Dedifferentiated amniotic fluid mesenchymal stem cell (primary cell): ENCODE results near the gene GARIN5B.
"Not testable (repeated sequence)": the region's sequence is repeated elsewhere in the genome, so short reads cannot be mapped to it uniquely, and the experiment has no call there.

Experiments
- DNase-seq: peaks from one replicate; pipeline ENCODE4 v3.0.0-alpha.2; 2016; ENCODE audit errors: extremely low spot score

Gene GARIN5B

DNA sequence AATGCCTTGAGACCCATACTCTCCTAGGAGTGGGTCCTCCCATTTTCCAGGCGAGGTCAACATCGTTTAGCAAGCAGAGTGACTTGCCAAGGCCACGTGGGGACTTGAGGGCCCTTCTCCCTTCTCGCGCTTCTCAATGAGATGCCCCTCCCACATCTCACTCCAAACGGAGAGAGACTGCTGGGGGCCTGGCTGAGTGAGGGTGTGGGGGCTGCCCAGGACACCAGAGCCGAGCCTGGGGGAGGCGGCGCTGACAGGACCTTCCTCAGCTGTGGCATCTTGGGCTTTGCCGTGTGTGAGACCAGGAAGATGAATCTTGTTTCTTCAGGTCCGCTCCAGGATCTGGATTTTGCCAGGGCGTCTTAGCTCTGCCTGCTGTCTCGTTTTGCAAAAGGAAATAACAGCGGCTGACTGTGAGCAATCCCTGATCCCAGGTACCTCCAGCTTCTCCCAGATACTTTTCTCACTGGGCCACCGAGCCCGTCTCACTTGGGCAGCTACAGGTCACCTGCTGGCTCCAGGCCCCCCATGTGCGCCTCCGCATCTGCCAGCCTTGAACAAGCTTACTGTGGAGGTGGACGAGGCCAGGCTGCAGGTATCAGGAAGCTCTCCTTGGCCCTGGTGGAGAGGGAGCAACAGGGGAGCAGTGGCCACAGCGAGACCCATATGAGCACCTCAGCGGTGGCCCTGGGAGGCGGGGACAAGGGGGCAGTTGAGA lies 14.6 kb downstream of the GARIN5B start:
- DNase-seq, result no peak

DNA sequence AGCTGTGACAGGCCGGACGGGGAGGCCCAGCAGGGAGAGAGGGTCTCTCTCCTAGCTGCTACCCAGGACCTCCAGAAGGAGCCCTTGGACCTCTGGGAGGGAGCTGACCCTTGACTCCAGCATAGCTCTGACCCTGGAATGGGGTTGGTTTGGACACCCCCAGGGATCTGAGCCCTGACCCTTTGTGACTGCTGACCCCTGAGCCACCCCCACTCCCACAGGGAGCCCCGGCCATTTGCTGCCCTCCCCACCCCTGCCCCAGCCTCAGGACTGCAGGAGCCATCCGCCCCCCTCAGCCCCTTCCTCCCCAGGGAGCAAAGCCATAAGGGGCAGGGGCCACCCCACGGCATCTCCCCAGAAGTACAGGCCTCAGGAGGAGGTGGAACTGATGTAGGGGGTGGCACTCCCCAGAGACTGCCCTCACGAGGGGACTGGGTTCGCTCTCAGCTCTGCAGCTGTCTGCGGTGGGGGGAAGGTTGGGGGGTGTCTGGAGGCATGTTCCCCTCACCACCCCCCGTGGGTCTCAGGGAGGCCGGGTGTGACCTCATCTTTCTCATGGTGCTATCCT lies 15.5 kb downstream of the GARIN5B start:
- no peak for DNase-seq

DNA sequence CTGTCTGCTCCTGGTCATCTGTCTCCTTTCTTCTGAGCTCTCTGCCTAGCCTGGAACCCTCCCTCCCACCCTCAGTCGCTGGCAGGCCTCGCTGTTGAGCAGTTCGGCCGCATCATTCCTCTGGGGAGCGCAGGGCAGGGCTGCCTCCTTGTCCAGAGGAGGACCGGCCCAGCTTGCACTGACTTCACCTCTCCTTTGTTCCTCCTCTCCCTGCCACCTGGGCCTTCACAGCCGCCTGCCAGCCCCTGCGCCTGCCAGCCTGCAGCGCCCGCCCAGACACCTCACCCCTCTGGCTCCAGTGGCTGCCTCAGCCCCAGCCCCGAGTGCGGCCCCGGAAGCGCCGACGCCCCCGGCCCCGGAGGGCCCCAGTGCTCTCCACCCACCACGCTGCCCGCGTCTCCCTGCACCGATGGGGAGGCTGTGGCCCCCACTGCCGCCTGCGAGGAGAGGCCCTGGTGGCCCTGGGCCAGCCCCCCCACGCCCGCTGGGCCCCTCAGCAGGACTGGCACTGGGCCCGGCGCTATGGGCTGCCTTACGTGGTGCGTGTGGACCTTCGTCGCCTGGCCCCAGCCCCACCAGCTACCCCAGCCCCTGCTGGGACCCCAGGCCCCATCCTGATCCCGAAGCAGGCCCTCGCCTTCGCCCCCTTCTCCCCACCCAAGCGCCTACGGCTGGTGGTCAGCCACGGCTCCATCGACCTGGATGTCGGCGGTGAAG lies 16.2 kb downstream of the GARIN5B start:
- DNase-seq, result no peak

- no peak for DNase-seq
These were observed 17.0 kb downstream of the GARIN5B start for GRCh38 chr19:55345818-55346724.

DNA sequence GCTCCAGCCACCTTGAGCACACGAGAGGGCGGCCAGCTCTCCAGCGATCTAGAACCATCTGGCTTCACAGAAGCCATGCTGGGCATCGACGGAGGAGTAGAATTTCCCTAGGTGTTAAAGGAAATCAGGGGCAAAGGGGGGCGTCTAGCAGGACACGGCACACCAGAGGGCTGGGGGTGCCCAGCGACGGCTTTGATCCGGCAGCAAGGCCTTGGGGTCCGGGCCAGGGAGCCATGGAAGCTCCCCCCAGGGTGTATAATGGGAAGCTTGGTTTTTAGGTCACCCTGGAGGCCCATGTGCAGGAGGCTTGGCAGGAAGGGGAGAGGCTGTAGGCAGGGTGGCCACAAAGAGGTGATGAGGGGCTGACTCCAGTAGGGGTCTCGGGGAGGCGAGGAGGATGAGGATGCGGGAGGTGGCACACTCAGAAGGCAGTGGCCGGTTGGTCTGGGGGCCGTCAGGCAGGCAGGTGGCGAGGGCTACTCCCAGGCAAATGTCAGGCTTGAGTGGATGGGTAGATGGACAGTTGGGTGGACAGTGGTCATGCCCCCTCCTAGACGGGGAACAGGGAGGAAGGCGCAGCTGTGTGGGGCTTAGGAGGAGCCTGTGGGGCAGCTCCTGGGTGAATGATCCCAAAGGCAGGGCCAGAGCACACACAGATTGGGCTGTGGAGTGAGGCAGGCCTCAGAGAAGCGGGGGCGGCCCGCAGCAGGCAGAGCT lies 17.8 kb downstream of the GARIN5B start:
- no peak for DNase-seq

GRCh38 chr19:55344444-55344843 lies 18.6 kb downstream of the GARIN5B start:
- DNase-seq, result no peak

GRCh38 chr19:55341595-55342531 lies 21.2 kb downstream of the GARIN5B start:
- DNase-seq, result no peak

DNA sequence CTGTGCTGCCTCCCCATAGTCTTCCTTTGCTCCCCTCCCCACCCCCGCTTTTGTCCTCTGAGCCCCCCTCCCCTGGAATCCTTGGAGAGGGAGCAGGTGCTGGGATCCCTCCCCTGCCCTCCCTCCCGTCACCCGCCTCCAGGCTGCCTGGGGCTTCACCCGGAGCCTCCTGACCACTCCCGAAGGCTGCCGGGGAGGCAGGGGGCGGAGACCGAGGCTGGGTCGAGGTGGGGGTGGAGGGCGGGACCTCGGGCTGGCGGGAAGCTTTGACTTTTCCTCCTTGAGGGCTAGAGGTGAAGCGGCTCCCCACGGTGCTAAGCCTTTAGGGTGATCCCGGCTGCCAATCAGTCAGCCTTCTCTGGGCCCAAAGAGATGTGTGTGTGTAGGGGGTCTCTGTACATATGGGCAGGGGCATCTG lies 21.9 kb downstream of the GARIN5B start:
- no peak for DNase-seq

- no peak for DNase-seq
These were observed 22.3 kb downstream of the GARIN5B start for GRCh38 chr19:55340784-55341147.

- DNase-seq, result no peak
These were observed 22.9 kb downstream of the GARIN5B start for GRCh38 chr19:55339889-55340783.

DNA sequence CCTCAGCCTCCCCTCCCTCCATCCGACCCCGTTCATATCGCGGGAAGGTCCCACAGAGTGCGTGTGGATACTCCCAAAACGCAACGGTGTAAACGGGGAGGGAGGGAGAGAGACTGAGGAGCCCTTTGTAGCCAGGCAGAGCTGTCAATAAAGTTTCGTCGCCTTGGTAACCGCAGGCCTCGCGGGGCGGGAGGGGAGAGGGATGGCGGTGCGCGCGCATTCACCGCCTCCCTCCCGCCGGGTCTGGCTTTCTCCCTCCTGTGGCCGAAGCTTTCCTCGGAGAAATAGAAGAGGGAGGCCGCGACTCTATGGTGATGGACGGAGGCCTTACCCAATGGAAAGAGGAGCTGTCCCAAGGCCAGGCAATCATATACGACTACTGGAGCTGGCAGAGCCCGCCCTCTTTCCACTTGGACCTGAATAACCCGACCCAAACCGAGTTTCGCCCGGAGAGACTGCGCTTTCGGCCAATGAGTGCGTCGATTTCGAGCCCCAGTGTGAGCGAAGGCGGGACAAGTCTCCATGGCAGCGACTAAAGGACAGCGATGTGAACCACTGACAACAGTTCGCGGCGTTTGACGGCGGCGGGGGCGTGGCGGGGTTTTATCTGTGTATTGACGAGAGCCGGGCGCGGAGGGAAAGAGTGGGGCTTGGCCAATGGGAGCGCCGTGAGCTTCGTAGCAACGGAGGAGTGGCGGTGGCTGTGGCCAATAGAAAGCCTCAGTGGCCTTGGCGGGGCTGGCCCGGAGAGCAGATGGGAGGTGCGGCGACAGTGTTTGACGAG lies 23.8 kb downstream of the GARIN5B start, which contains the start of gene KMT5C:
KMT5C (plus strand) TSS at position 772 of the 784 bp plus-strand sequence. CDS start 2,061 bp downstream, outside the sequence.
- peak; percentile 100 for DNase-seq

DNA sequence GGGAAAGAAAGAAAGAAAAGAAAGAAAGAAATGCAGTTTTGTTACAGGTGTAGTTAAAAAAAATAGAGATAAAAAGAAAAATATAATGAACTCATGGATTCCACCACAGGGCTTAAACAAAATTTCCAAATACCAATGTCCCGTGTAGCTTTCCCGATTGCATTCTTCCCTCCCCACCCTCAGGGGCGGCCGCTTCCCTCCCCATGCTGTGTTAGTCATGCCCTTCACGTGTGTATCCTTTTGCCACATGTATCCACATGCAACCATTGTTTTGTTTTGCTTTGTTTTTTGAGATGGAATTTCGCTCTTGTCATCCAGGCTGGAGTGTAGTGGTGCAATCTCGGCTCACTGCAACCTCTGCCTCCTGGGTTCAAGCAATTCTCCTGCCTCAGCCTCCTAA lies 27.0 kb downstream of the GARIN5B start:
- no peak for DNase-seq

- no peak for DNase-seq
These were observed 29.2 kb downstream of the GARIN5B start for GRCh38 chr19:55333870-55334269.

GRCh38 chr19:55329791-55330190 lies 33.3 kb downstream of the GARIN5B start:
- not testable (repeated sequence) for DNase-seq

DNA sequence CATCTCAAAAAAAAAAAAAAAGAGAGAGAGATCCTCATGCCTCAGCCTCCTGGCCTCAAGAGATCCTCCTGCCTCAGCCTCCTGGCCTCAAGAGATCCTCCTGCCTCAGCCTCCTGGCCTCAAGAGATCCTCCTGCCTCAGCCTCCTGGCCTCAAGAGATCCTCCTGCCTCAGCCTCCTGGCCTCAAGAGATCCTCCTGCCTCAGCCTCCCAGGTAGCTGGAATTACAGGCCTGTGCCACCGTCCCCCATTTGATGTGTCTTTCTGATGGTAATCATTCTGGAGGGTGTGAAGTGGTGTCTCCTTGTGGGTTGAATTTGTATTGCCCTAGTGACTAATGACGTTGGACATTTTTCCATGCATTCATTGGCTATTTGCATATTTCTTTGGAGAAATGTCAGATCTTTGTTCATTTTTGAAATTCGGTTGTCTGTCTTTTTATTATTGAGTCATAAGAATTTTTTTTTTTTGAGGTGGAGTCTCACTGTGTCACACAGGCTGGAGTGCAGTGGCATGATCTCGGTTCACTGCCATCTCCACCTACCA lies 34.2 kb downstream of the GARIN5B start:
- not testable (repeated sequence) for DNase-seq

DNA sequence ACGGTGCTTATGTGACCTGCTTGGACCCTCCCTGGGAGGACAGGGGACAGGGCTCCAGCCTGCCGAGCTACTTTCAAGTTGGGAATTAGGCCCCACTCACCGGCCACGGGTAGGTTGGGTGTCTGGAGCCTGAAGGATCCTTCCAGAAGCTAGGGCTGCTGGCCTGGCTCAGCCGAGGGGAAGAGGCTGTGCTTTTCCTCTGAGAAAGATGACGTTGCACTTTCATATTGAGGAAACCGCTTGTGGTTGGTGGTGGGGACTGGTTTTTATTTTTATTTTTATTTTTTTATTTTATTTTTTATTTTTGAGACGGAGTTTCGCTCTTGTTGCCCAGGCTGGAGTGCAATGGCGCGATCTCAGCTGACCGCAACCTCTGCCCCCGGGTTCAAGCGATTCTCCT lies 37.9 kb downstream of the GARIN5B start, which contains the start of gene TMEM150B:
TMEM150B (minus strand) TSS at position 170 of the 400 bp plus-strand sequence. CDS start 4,305 bp downstream, outside the sequence.
- no peak for DNase-seq

DNA sequence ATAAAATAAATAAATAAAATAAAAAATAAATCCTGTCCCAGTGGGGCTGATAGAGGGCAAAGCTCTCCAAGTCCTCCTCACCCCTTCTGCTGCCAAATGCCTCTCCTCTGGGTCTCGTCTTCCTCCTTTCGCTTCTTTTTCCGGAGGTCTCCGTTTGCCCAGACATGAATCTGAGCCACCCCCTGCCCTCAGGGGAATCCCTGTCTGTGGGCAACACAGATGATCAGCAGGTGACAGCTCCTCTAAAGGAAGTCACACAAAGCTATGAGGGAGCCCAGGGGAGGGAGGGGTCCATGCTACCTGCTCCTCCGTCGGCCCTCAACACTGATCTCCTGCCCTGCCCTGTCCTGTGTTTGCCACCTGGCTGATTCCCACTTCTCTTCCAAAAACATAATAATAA lies 38.4 kb downstream of the GARIN5B start:
- DNase-seq, result no peak
